ENCODE data around the gene CLBA1. TPM values are rescaled to one million over a fixed set of nuclear protein-coding genes. Genes with fewer than 3 reads are reported as not detected.
"Not testable (repeated sequence)": the region's sequence is repeated elsewhere in the genome, so short reads cannot be mapped to it uniquely, and the experiment has no call there.

CLBA1 gene
- total RNA-seq, 6 experiments from 2014 or later, result 1.5 to 3.3 (median 2.5) TPM

DNA sequence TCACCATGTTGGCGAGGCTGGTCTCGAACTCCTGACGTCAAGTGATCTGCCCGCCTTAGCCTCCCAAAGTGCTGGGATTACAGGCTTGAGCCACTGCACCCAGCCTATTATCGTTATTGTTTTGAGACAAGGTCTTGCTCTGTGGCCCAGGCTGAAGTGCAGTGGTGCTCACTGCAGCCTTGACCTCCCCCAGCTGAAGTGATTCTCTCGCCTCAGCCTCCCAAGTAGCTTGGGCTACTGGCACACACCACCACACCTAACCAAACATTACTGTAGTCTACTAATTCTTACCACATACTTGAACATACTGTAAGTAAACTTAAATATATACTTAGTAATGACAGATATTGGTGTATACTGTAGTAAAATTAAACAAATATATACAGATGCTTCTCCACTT is 39.8 kb downstream of the CLBA1 start:
- intact Hi-C loops (cut with DNase I), result no loop called here
- no peak overlapping the region for H3K4me3 ChIP-seq
- no peaks in the 10 kb centered on the region for H3K27me3 ChIP-seq
- no peak for DNase-seq
- no peak for ATAC-seq
- H3K36me3 ChIP-seq, result no peaks in the 10 kb centered on the region
- no peak for TF ChIP-seq POLR2A (IDR thresholded peaks at IDR 0.05)
- TF ChIP-seq, protein P1, sequence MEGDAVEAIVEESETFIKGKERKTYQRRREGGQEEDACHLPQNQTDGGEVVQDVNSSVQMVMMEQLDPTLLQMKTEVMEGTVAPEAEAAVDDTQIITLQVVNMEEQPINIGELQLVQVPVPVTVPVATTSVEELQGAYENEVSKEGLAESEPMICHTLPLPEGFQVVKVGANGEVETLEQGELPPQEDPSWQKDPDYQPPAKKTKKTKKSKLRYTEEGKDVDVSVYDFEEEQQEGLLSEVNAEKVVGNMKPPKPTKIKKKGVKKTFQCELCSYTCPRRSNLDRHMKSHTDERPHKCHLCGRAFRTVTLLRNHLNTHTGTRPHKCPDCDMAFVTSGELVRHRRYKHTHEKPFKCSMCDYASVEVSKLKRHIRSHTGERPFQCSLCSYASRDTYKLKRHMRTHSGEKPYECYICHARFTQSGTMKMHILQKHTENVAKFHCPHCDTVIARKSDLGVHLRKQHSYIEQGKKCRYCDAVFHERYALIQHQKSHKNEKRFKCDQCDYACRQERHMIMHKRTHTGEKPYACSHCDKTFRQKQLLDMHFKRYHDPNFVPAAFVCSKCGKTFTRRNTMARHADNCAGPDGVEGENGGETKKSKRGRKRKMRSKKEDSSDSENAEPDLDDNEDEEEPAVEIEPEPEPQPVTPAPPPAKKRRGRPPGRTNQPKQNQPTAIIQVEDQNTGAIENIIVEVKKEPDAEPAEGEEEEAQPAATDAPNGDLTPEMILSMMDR (IDR thresholded peaks at IDR 0.05), result no peak
- no peaks in the 10 kb centered on the region for H3K9me3 ChIP-seq
- 75% methylated on average over 4 of the region's 6 CpGs for WGBS (ENCODE audit: insufficient coverage, low coverage, low lambda C conversion rate, missing lambda C conversion rate)
- H3K4me1 ChIP-seq, result peaks cover 0 to 8% (median 2%) of the 10 kb centered on the region in 4 donors
- no peak overlapping the region for H3K27ac ChIP-seq

DNA sequence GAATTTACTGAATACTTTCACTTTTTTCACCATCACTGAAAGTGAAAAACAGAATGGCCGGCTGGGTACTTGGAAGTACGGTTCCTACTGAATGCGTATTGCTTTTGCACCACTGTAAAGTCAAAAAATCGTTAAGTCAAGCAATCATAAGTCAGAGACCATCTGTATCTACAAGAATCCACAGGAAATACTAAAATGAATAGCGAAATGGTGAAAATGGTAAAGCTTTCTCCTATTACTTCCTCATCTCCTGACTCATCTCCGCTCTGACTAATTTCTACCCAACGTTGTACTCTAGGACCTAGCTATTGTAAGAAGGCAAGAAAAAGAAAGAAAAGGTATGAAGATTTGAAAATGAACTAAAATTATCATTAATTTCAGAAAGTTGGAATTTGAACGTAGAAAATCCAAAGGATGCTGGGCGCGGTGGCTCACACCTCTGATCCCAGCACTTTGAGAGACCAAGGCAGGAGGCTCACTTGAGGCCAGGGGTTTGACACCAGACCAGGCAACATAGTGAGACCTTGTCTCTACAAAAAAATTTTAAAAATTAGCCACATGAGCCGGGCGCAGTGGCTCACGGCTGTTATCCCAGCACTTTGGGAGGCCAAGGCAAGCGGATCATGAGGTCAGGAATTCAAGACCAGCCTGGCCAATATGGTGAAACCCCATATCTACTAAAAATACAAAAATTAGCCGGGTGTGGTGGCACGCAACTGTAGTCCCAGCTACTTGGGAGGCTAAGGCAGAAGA is 40.6 kb downstream of the CLBA1 start:
- 81% methylated on average over 16 of the region's 16 CpGs for WGBS (ENCODE audit: insufficient coverage, low coverage, low lambda C conversion rate, missing lambda C conversion rate)
- H3K27me3 ChIP-seq, result no peaks in the 10 kb centered on the region
- TF ChIP-seq, protein P1 (IDR thresholded peaks at IDR 0.05), result no peak
- no peak for TF ChIP-seq POLR2A (IDR thresholded peaks at IDR 0.05)
- no peak overlapping the region for H3K4me3 ChIP-seq
- no peak overlapping the region for H3K27ac ChIP-seq
- intact Hi-C loops (cut with DNase I), result no loop called here
- peaks cover 0 to 8% (median 2%) of the 10 kb centered on the region in 4 donors for H3K4me1 ChIP-seq
- DNase-seq, result no peak
- no peaks in the 10 kb centered on the region for H3K9me3 ChIP-seq
- ATAC-seq, result no peak
- H3K36me3 ChIP-seq, result no peaks in the 10 kb centered on the region

DNA sequence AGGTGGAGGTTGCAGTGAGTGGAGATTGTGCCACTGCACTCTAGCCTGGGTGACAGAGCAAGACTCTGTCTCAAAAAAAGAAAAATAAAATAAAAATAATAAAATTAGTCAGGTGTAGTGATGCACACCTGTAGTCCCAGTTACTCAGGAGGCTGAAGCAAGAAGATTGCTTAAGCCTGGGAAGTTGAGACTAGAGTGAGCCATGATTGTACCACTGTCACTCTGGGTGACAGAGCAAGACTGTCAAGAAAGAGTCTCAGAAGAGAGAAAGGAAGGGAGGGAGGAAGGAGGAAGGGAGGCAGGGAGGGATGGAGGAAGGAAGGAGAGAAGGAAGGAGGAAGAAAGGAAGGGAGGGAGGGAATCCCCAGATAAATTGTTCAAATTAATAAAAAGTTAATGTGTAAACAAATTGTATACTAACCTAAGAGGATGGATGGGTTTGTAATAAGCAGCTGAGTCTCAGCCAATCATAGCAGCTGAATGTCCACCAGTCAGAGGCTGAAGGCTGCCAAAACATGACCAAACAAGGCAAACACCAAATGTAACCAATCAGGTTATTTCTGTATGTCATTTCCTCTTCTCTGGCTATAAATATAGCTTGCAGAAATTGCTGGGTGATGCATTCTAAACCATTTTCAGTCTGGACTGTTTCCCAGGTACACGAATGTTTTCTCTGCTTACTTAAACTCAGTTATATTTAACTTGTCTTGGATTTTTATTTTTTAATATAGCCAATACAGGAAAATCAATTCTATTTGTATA is 41.4 kb downstream of the CLBA1 start:
- no peak for TF ChIP-seq POLR2A (IDR thresholded peaks at IDR 0.05)
- TF ChIP-seq, protein P1 (IDR thresholded peaks at IDR 0.05), result no peak
- 40% methylated on average over 1 of the region's 1 CpG for WGBS (ENCODE audit: insufficient coverage, low coverage, low lambda C conversion rate, missing lambda C conversion rate)

DNA sequence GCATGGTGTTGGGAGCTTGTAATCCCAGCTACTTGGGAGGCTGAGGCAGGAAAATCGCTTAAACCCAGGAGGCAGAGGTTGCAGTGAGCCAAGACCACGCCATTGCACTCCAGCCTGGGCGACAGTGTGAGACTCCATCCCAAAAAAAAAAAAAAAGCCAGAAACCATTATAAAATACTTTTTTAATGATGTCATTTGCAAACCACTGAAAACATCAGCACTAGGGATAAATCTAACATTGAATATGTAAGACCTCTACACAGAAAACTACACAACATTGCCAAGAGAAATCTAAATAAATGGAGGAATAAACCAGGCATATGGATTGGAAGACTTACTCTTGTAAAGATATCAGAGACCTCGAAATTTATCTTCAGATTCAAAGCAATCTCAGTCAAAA is 42.1 kb downstream of the CLBA1 start:
- H3K36me3 ChIP-seq; intact Hi-C loops (cut with DNase I); ATAC-seq; H3K4me3 ChIP-seq; H3K27ac ChIP-seq; H3K27me3 ChIP-seq; H3K9me3 ChIP-seq; DNase-seq; H3K4me1 ChIP-seq: not testable (repeated sequence)
- 62% methylated on average over 4 of the region's 4 CpGs for WGBS (ENCODE audit: insufficient coverage, low coverage, low lambda C conversion rate, missing lambda C conversion rate)

More for the DNA sequence above, 41.4 kb downstream of the CLBA1 start:
- DNase-seq (no peak), ATAC-seq (no peak)
- Histone ChIP-seq H3K27me3 (no peaks in the 10 kb centered on the region), H3K9me3 (no peaks in the 10 kb centered on the region), H3K4me1 (peaks cover 0 to 4% (median under 1%) of the 10 kb centered on the region in 4 donors), H3K27ac (no peak overlapping the region), H3K4me3 (no peak overlapping the region), H3K36me3 (no peaks in the 10 kb centered on the region)
- intact Hi-C loops (cut with DNase I), result no loop called here
